ENCODE data around the gene CLNK. TPM values are rescaled to one million over a fixed set of nuclear protein-coding genes. Genes with fewer than 3 reads are reported as not detected.

Gene CLNK
- total and polyA plus RNA-seq, 4 donors, result under 0.01 to 0.01 (median under 0.01) TPM; not detected in 1

- Histone ChIP-seq H3K9ac (ENCODE audit: low read depth in 1 of 2, low read length in 2 of 2) (no peak overlapping the region), H3K27me3 (ENCODE audit: control insufficient read depth in 4 of 4, insufficient read depth in 4 of 4, low read length in 3 of 4) (no peaks in the 10 kb centered on the region), H3K27ac (ENCODE audit: low read depth in 1 of 2, low read length in 2 of 2) (no peak overlapping the region), H3K4me3 (ENCODE audit: low read depth in 1 of 3, low read length in 3 of 3) (no peak overlapping the region), H3K36me3 (ENCODE audit: control insufficient read depth in 4 of 4, insufficient read depth in 3 of 4, low read depth in 1 of 4, low read length in 3 of 4) (no peaks in the 10 kb centered on the region), H3K9me3 (ENCODE audit: control insufficient read depth in 4 of 4, low read length in 3 of 4) (no peaks in the 10 kb centered on the region), H3K4me1 (ENCODE audit: control insufficient read depth in 4 of 4, insufficient read depth in 4 of 4, low read length in 3 of 4) (peaks cover 0 to 3% (median 0%) of the 10 kb centered on the region in 4 donors)
- DNase-seq (ENCODE audit: low spot score), result no peak
- WGBS, result 55% methylated on average over 5 of the region's 5 CpGs
- TF ChIP-seq, protein P1, sequence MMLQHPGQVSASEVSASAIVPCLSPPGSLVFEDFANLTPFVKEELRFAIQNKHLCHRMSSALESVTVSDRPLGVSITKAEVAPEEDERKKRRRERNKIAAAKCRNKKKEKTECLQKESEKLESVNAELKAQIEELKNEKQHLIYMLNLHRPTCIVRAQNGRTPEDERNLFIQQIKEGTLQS (IDR thresholded peaks at IDR 0.05), result no peak
Observed at GRCh38 chr4:10589799-10590198, 94.8 kb downstream of the CLNK start.

DNA sequence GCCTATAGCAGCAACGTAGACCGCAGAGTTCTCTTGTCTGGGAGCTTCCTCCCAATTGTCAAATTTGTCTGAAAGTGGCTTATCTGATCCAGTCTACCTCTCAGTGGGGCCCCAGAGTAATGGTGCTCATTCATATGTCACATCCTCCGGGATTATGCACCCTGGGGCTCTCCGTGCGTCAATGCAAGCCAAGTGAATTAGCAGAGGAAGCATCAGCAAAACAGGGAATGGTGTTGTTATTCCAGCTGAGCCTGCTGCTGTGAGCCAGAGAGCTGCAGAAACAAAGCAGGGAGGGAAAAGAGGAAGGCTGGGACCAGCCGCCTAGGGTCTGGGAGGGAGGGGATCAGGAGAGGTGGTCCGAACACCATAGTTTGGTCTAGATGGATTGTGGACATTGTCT, 95.2 kb downstream of the CLNK start:
- H3K4me3 ChIP-seq (ENCODE audit: low read depth in 1 of 3, low read length in 3 of 3), result no peak overlapping the region
- no peak for TF ChIP-seq TAF1 (conservative IDR thresholded peaks at IDR 0.05)
- no peak for TF ChIP-seq HNF4A (conservative IDR thresholded peaks at IDR 0.05)
- TF ChIP-seq, protein P2, sequence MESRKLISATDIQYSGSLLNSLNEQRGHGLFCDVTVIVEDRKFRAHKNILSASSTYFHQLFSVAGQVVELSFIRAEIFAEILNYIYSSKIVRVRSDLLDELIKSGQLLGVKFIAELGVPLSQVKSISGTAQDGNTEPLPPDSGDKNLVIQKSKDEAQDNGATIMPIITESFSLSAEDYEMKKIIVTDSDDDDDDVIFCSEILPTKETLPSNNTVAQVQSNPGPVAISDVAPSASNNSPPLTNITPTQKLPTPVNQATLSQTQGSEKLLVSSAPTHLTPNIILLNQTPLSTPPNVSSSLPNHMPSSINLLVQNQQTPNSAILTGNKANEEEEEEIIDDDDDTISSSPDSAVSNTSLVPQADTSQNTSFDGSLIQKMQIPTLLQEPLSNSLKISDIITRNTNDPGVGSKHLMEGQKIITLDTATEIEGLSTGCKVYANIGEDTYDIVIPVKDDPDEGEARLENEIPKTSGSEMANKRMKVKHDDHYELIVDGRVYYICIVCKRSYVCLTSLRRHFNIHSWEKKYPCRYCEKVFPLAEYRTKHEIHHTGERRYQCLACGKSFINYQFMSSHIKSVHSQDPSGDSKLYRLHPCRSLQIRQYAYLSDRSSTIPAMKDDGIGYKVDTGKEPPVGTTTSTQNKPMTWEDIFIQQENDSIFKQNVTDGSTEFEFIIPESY (IDR thresholded peaks at IDR 0.05), result no peak
- TF ChIP-seq RAD21 (IDR thresholded peaks at IDR 0.05), result no peak
- no peak for TF ChIP-seq EGR1 (IDR thresholded peaks at IDR 0.05; ENCODE audit: low read depth in 2 of 2)
- no peak for TF ChIP-seq HNF4G (IDR thresholded peaks at IDR 0.05)
- TF ChIP-seq JUND (IDR thresholded peaks at IDR 0.05), result no peak
- TF ChIP-seq FOXA1 (IDR thresholded peaks at IDR 0.05), result no peak
- no peak for TF ChIP-seq GABPA (IDR thresholded peaks at IDR 0.05 in 1 of 2, conservative IDR thresholded peaks at IDR 0.05 in 1 of 2)
- TF ChIP-seq, protein P1 (IDR thresholded peaks at IDR 0.05), result no peak
- no peak for TF ChIP-seq MAX (IDR thresholded peaks at IDR 0.05)
- no peak for TF ChIP-seq NR2F2 (IDR thresholded peaks at IDR 0.05)
- TF ChIP-seq FOXA2 (IDR thresholded peaks at IDR 0.05), result no peak
- no peak for TF ChIP-seq REST (IDR thresholded peaks at IDR 0.05)
- TF ChIP-seq SP1 (IDR thresholded peaks at IDR 0.05), result no peak
- TF ChIP-seq RXRA (IDR thresholded peaks at IDR 0.05), result no peak
- TF ChIP-seq, protein P3, sequence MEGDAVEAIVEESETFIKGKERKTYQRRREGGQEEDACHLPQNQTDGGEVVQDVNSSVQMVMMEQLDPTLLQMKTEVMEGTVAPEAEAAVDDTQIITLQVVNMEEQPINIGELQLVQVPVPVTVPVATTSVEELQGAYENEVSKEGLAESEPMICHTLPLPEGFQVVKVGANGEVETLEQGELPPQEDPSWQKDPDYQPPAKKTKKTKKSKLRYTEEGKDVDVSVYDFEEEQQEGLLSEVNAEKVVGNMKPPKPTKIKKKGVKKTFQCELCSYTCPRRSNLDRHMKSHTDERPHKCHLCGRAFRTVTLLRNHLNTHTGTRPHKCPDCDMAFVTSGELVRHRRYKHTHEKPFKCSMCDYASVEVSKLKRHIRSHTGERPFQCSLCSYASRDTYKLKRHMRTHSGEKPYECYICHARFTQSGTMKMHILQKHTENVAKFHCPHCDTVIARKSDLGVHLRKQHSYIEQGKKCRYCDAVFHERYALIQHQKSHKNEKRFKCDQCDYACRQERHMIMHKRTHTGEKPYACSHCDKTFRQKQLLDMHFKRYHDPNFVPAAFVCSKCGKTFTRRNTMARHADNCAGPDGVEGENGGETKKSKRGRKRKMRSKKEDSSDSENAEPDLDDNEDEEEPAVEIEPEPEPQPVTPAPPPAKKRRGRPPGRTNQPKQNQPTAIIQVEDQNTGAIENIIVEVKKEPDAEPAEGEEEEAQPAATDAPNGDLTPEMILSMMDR (IDR thresholded peaks at IDR 0.05; ENCODE audit: low read depth, low read length, missing input control), result no peak
- TF ChIP-seq YY1 (IDR thresholded peaks at IDR 0.05), result no peak
- WGBS, result 74% methylated on average over 7 of the region's 7 CpGs
- no peaks in the 10 kb centered on the region for H3K9me3 ChIP-seq (ENCODE audit: control insufficient read depth in 4 of 4, low read length in 3 of 4)
- H3K9ac ChIP-seq (ENCODE audit: low read depth in 1 of 2, low read length in 2 of 2), result no peak overlapping the region
- no peaks in the 10 kb centered on the region for H3K36me3 ChIP-seq (ENCODE audit: control insufficient read depth in 4 of 4, insufficient read depth in 3 of 4, low read depth in 1 of 4, low read length in 3 of 4)
- no peaks in the 10 kb centered on the region for H3K27me3 ChIP-seq (ENCODE audit: control insufficient read depth in 4 of 4, insufficient read depth in 4 of 4, low read length in 3 of 4)
- no peak overlapping the region for H3K27ac ChIP-seq (ENCODE audit: low read depth in 1 of 2, low read length in 2 of 2)
- H3K4me1 ChIP-seq (ENCODE audit: control insufficient read depth in 4 of 4, insufficient read depth in 4 of 4, low read length in 3 of 4), result peaks cover 0 to 4% (median 2%) of the 10 kb centered on the region in 4 donors
- no peak for DNase-seq (ENCODE audit: low spot score)
